ENCODE measurements around the gene TEPSIN. TPM values are rescaled to one million over a fixed set of nuclear protein-coding genes. Genes with fewer than 3 reads are reported as not detected.

The TEPSIN gene
- total RNA-seq, 1 donor = 38.0 TPM

DNA sequence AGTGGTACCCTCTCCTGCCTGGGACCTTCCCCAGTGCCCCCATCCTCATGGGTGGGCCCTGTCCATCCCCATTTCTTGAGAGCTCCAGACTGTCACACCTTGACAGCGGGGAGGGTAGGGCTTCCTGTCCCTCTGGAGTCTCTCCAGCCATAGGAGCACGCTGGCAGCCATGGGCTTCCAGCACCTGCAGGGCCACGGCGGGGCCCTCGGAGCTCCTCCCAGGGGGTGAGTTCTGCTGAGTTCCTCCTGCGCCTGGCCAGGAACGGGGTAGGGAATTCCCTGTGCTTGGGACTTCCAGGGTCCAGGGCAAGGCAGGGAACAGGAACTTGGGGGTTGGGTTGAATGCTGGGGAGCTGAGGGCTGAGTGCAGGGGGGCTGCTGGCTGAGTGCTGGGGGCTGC is 49.8 kb downstream of the TEPSIN start:
- no peak for DNase-seq (ENCODE audit: low read depth in 2 of 3, low spot score in 2 of 3)

DNA sequence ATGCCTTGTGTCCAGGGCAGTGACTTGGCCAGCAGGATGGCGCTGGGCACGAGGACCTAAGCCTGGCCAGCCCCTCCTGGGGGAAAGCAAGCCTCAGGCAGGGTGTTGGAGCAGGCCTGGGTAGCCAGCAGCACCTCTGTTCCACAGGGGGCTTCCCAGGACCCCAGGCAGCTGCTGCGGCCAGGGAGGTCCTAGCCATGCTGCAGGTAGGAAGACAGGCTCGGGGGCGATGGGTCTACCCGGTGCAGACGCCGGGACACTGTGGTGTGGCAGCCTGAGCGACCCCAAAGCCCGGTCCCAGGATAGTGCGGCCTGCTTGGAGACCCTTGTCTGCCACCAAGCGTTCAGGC is 50.4 kb downstream of the TEPSIN start:
- DNase-seq (ENCODE audit: low read depth in 2 of 3, low spot score in 2 of 3) = no peak

DNA sequence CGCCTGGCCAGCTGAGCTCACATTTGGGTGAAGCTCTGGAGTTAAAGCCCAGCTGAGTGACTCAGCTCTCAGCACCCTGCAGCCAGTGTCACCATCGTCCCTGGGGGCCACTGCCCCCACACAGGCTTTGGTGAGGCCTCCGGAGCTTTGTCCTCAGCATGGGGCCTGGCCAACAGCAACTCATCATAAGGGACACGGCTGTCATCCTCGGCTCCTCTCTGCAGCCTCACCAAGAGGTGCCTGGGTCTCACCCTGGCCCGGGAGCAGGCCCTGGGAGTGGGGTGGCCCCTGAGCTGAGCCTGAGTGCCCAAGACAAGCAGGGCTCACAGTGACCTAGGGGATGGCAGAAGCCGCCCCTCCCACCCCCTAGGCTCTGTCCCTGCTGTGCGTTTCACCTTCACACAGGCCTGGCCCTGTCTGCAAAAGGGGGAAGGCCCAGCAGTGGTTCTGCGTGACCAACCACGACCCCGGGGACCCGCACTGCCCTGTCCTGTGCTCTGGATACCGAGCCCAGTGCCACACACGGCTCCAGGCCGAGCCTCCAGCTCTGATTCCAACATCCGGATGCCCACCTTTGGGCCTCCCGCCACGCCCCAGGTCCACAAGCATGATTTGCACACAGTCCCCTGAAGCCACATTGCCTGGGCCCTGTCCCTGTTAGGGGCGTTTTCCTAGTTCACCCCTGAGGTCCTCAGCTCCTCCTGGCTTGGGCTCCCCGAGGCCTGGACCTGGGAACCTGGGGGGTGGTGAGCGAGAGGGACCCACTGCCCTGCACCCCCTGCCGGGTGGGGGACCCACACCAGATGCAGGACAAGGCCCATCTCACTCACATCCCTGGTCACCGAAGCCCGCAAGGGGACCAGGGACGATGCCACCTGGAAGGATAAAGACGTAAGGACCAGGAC is 51.0 kb downstream of the TEPSIN start:
- no peak for DNase-seq (ENCODE audit: low read depth in 2 of 3, low spot score in 2 of 3)

DNA sequence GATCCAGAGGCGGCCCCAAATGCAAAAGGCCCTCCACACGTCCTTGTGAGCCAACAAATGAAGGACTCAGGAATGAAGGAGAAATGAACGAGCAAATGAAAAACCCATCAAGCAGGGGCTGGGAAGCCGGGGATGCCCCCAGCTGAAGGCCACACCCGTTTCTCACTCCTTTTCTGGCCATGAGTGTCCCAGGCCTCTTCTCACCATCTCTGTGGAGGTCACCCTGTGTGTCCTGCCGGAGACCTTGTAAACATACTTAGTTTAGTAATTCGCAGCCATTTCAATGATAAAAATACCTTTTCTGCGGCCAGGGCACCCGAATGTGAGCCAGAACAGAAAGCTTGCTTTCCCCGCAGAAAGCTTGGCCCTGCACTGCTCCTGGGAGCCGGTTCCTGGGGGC is 51.7 kb downstream of the TEPSIN start:
- DNase-seq (ENCODE audit: low read depth in 2 of 3, low spot score in 2 of 3) = no peak

DNA sequence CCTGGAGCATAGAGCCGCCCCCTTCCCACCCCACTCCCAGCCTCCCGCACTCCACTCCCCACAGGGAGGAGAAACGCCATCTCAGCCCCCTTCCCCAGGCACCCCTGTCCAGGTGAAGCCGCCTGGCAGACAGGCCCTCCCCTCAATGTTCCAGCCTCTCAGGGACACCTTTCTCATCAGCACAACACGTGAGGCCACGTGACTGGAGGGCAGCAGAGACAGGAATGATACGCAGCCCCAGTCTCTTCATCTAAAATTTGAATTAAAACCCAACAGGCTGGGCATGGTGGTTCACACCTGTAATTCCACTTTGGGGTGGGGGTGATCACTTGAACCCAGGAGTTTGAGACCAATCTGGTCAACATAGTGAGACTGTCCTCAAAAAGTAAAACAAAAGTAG is 52.7 kb downstream of the TEPSIN start:
- no peak for DNase-seq (ENCODE audit: low read depth in 2 of 3, low spot score in 2 of 3)

DNA sequence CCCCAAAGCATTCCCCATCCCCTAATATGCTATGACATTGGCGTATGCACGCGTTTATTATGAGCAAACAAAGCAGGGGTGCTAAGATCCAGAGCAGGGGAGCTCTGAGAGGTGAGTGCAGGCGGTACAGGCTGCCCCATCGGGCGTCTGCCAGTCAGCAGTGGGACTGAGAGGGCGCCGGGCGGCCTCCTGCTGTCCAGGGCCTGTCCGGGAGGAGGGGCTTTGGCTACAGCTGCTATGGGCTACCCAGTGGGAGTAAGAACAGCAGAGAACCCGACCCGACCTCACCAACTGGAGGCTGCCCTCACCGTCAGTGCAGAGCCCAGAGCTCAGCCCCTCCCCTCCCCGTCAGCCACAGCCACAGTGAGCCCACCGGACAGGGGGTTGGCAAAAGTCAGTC is 54.3 kb downstream of the TEPSIN start:
- no peak for DNase-seq (ENCODE audit: low read depth in 2 of 3, low spot score in 2 of 3)

DNA sequence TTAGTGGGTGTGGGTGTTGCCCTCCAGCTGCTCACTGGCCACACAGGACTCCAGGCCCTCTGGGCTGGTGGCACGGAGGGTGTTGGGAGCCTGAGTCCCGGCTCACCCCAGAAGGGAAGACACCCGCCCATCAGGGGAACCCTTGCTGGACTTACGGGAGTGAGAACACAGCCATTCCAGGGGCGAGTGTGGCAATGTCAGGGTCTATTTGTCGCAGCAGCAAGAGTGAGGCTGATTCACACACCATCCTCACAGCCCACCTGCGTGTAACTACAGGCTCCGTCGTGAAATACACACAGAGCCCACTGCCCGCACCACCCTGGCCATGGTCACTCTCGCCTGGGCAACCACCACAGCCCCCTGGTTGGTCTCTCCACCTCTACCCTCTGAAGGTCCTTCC is 55.0 kb downstream of the TEPSIN start:
- DNase-seq (ENCODE audit: low read depth in 2 of 3, low spot score in 2 of 3) = no peak

DNA sequence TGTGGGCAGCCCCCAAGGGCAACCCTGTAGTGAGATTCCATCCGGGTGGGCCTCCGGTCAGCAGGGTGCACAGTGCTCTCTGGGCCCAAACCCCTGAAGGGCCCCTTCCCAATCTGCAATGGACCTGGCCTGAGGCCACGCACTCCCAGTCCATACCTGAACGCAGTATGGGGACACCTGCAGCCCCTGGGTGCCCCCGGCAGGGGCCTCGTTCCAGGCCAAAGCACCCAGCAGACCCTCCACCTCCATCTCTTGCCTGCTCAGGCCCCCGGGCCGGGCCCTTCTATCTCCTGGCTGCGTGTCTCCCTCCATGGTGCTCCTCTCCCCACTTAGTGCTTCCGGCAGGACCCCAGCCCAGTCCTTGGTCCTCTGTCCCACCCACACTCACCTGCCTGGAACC is 55.5 kb downstream of the TEPSIN start:
- no peak for DNase-seq (ENCODE audit: low read depth in 2 of 3, low spot score in 2 of 3)

GRCh38 chr17:81182596-81182995 is 56.3 kb downstream of the TEPSIN start:
- DNase-seq (ENCODE audit: low read depth in 2 of 3, low spot score in 2 of 3) = no peak

- no peak for DNase-seq (ENCODE audit: low read depth in 2 of 3, low spot score in 2 of 3)
These were observed 57.1 kb downstream of the TEPSIN start for GRCh38 chr17:81181811-81182185.

DNA sequence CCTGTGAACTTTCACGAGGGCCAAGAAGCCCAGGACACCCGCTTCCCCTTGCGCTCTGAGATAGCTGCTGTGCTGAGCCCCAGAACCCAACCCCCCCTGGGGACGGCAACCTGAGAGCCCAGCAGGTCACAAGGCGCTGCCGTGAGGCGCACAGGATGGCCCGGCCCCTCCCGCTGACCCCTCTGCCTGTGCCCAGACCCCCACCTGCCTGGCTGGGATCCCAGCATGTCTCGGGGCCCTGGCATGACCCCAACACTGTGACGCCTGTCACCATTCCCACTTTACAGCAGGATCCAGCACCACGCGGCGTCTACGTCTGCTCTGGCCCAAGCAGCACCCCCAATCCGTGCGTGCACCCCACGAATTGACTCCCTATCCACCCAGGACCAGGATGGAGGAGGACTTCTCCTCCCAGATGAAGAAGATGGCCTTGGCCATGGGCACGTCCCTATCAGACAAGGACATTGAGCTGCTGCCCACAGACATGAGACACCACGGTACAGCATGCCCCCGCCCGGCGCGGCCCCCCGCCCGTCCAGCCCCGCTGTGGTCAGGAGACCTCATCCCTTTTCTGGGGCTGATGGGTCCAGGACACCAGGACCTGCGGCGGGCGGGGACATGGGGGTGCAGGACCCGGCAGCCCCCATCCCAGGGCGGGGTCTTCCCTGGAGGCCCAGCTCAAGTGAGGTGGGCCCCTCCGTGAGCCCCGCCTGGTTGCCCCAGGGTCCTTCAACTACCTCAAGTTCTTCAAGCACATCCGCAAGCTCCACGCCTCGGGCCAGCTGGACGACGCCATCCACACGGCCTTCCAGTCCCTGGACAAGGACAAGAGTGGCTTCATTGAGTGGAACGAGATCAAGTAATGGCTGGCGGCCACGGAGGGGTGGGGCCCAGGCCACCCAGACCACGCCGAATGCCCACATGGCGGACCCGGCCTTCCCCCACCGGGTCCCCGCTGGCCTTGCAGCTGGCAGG is 57.7 kb downstream of the TEPSIN start:
- DNase-seq (ENCODE audit: low read depth in 2 of 3, low spot score in 2 of 3) = no peak

- no peak for DNase-seq (ENCODE audit: low read depth in 2 of 3, low spot score in 2 of 3)
These were observed 59.0 kb downstream of the TEPSIN start for GRCh38 chr17:81179861-81180260.

GRCh38 chr17:81179220-81179619 is 59.6 kb downstream of the TEPSIN start:
- DNase-seq (ENCODE audit: low read depth in 2 of 3, low spot score in 2 of 3) = no peak

Other genes with a start within 250 kb of the TEPSIN start
- 16.2 TPM for gene CHMP6, start 247.2 kb downstream of the TEPSIN start, total RNA-seq
- gene BAIAP2, start 203.9 kb downstream of the TEPSIN start, total RNA-seq = 5.1 TPM
- gene PVALEF, start 73.5 kb downstream of the TEPSIN start, total RNA-seq = not detected
- gene AATK, start 72.8 kb downstream of the TEPSIN start, total RNA-seq = 7.0 TPM
- gene CEP131, start 16.1 kb downstream of the TEPSIN start, total RNA-seq = 17.8 TPM
- gene NDUFAF8, start 263 bp upstream of the TEPSIN start, total RNA-seq = 17.0 TPM
- gene SLC38A10, start 56.3 kb upstream of the TEPSIN start, total RNA-seq = 91.8 TPM
- 21.3 TPM for gene BAHCC1, start 156.4 kb upstream of the TEPSIN start, total RNA-seq